Peyer's patch (tissue), 4 donors: ENCODE results near the gene PSEN1. TPM values are rescaled to one million over a fixed set of nuclear protein-coding genes. Genes with fewer than 3 reads are reported as not detected.

Experiments
- DNase-seq, 3 donors: peaks; one replicate each; pipeline ENCODE4 v3.0.0-alpha.2; 2017 to 2019
- H3K27ac ChIP-seq, 4 donors: fragments of 200-600 bp; sonication (generic); one replicate each; pipeline ENCODE4 v1.5.1; 2016 to 2019
- H3K27me3 ChIP-seq, 2 donors: fragments of 200-600 bp; sonication (generic); one replicate each; pipeline ENCODE4 v1.5.1; 2019
- H3K36me3 ChIP-seq, 3 donors: fragments of 200-600 bp; sonication (generic); one replicate each; pipeline ENCODE4 v1.5.1; 2016 to 2019
- H3K4me1 ChIP-seq, 4 donors: fragments of 200-600 bp; sonication (generic); one replicate each; pipeline ENCODE4 v1.5.1; 2016 to 2019
- H3K4me3 ChIP-seq, 4 donors: fragments of 200-600 bp; sonication (generic); 1 replicate in 3 of 4; 2 replicates in 1 of 4; pipeline ENCODE4 v1.5.1; 2016 to 2019; ENCODE audit warnings: mild to moderate bottlenecking in 1 of 4
- H3K9me3 ChIP-seq, 4 donors: fragments of 200-600 bp; sonication (generic); one replicate each; pipeline ENCODE4 v1.5.1; 2016 to 2019; ENCODE audit warnings: mild to moderate bottlenecking in 1 of 4
- POLR2A ChIP-seq, 2 donors: fragments of 450-650 bp; IDR thresholded peaks; one replicate each; pipeline ENCODE4 v1.5.1; 2017; ENCODE audit warnings: antibody characterized with exemption in 2 of 2, mild to moderate bottlenecking in 2 of 2, moderate library complexity in 2 of 2
- total RNA-seq, 4 donors: library from RNA; depleted of rRNA; stranded (reverse); fragments of >200 nt; gene quantifications; one replicate each; pipeline ENCODE4 v1.1.0, GENCODE V29; 2016
- TF ChIP-seq, protein P1 (sequence below), 6 experiments: fragments of 450-650 bp in 4 of 6; fragments of 200-600 bp in 2 of 6; sonication (generic) in 1 of 6; IDR thresholded peaks; one replicate each; pipeline ENCODE4 v1.5.1; 2017 to 2019; ENCODE audit warnings: antibody characterized with exemption in 6 of 6, mild to moderate bottlenecking in 3 of 6, moderate library complexity in 1 of 6

The PSEN1 gene
- total RNA-seq, 4 donors from 2014 or later: 32.2 to 118 (median 100) TPM

DNA sequence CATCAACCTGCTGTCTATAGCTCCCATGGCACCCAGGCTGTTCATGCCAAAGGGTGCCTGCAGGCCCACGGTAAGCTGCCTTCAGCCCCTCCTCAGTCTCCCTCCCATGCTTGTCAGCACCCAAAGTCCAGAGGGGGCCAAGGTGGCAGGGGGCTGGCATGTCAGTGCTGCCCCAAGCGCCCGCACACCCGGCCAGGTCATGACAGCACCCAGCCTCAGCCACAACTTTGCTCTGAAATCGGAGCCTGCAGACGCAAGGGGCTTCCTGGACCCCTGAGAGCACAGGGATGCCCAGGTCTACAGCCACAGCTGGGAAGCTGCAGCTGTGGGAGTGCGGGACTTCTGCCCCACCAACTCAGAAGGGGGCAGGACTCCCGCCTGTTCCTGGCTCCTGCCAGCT, 72.5 kb downstream of the PSEN1 start:
- Histone ChIP-seq H3K9me3 (no peaks in the 10 kb centered on the region), H3K4me3 (no peak overlapping the region), H3K36me3 (peaks cover 0 to 91% (median 0%) of the 10 kb centered on the region in 3 donors), H3K27ac (no peak overlapping the region), H3K27me3 (no peaks in the 10 kb centered on the region), H3K4me1 (no peaks in the 10 kb centered on the region)
- TF ChIP-seq, protein P1, sequence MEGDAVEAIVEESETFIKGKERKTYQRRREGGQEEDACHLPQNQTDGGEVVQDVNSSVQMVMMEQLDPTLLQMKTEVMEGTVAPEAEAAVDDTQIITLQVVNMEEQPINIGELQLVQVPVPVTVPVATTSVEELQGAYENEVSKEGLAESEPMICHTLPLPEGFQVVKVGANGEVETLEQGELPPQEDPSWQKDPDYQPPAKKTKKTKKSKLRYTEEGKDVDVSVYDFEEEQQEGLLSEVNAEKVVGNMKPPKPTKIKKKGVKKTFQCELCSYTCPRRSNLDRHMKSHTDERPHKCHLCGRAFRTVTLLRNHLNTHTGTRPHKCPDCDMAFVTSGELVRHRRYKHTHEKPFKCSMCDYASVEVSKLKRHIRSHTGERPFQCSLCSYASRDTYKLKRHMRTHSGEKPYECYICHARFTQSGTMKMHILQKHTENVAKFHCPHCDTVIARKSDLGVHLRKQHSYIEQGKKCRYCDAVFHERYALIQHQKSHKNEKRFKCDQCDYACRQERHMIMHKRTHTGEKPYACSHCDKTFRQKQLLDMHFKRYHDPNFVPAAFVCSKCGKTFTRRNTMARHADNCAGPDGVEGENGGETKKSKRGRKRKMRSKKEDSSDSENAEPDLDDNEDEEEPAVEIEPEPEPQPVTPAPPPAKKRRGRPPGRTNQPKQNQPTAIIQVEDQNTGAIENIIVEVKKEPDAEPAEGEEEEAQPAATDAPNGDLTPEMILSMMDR (IDR thresholded peaks at IDR 0.05): no peak
- no peak for TF ChIP-seq POLR2A (IDR thresholded peaks at IDR 0.05)
- DNase-seq: no peak

DNA sequence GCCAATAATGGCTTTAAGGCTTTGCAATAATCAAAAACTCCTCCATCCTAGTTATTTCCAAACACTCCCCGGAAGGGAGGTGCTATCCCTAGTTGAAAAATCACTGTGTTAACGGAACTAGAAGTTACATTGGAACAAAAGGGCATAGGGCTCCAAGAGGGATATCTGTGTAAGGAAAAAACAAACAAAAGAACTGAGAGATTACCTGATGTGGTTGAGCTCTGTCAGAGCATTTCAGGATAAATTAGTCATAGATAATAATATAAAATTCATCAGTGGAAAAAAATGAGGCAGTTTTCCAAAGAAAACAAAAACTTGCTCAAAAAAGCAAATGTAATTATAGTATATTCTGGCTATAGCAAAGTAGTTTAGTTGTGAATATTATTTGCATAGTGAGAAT, 73.6 kb downstream of the PSEN1 start:
- TF ChIP-seq, protein P1 (IDR thresholded peaks at IDR 0.05): no peak
- no peak for TF ChIP-seq POLR2A (IDR thresholded peaks at IDR 0.05)
- H3K36me3 ChIP-seq: peaks cover 0 to 90% (median 0%) of the 10 kb centered on the region in 3 donors

DNA sequence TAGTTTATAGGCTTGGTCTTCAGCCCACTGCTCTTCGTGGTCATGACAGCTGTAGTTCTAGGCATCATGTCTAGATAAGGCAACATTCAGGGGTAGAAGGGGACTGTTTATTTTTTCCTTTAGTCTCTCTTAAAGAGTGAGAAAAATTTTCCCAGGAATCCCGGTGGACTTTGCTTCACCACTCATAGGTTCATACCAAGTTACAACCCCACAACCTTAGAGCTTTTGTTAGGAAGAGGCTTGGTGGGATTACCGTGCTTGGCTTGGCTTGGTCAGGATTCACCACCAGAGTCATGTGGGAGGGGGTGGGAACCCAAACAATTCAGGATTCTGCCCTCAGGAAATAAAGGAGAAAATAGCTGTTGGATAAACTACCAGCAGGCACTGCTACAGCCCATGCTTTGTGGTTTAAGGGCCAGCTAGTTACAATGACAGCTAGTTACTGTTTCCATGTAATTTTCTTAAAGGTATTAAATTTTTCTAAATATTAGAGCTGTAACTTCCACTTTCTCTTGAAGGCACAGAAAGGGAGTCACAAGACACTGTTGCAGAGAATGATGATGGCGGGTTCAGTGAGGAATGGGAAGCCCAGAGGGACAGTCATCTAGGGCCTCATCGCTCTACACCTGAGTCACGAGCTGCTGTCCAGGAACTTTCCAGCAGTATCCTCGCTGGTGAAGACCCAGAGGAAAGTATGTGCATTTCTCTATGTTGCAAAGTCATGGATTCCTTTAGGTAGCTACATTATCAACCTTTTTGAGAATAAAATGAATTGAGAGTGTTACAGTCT, 75.1 kb downstream of the PSEN1 start:
- H3K27me3 ChIP-seq: no peaks in the 10 kb centered on the region
- H3K4me3 ChIP-seq: no peak overlapping the region
- peaks cover 0 to 98% (median 0%) of the 10 kb centered on the region in 3 donors for H3K36me3 ChIP-seq
- no peaks in the 10 kb centered on the region for H3K4me1 ChIP-seq
- TF ChIP-seq, protein P1 (IDR thresholded peaks at IDR 0.05): no peak
- no peak for TF ChIP-seq POLR2A (IDR thresholded peaks at IDR 0.05)
- DNase-seq: no peak
- no peak overlapping the region for H3K27ac ChIP-seq
- H3K9me3 ChIP-seq: no peaks in the 10 kb centered on the region

More for the DNA sequence above, 73.6 kb downstream of the PSEN1 start:
- no peak for DNase-seq
- no peaks in the 10 kb centered on the region for H3K4me1 ChIP-seq
- no peaks in the 10 kb centered on the region for H3K27me3 ChIP-seq
- H3K27ac ChIP-seq: no peak overlapping the region
- no peak overlapping the region for H3K4me3 ChIP-seq
- no peaks in the 10 kb centered on the region for H3K9me3 ChIP-seq

DNA sequence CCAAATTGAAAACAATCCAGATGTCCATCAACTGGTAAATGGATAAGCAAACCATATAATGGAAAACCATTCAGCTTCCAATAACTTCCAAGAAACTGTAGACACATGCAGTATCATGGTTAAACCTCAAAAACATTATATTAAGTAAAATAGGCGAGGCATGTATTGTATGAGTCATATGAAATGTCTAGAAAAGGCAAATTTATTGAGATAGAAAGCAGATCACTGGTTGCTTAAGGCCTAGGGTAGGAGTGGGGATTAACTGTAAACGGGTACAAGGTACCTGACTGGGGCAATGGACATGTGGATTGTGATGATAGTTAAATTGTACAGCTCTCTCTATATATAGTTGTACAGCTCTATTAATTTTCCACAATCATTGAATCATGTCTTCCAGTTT, 79.7 kb downstream of the PSEN1 start:
- no peak overlapping the region for H3K27ac ChIP-seq
- no peaks in the 10 kb centered on the region for H3K27me3 ChIP-seq
- no peaks in the 10 kb centered on the region for H3K4me1 ChIP-seq
- H3K36me3 ChIP-seq: peaks cover 0 to 97% (median 0%) of the 10 kb centered on the region in 3 donors
- no peak for TF ChIP-seq POLR2A (IDR thresholded peaks at IDR 0.05)
- no peaks in the 10 kb centered on the region for H3K9me3 ChIP-seq
- no peak overlapping the region for H3K4me3 ChIP-seq
- no peak for DNase-seq

DNA sequence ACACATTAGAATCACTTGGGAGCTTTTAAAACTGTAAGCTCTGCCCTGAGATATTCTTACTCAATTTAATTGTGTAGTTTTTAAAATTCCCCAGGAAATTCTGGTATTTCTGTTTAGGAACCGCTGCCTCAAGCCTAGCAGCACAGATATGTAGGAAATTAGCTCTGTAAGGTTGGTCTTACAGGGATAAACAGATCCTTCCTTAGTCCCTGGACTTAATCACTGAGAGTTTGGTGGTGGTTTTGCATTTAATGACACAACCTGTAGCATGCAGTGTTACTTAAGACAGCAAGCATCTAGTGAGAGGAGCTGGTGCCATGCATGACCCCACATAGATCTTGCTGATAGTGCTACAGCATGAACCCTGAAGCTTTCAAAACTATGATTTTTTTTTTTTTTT, 81.1 kb downstream of the PSEN1 start:
- DNase-seq: no peak
- no peaks in the 10 kb centered on the region for H3K27me3 ChIP-seq
- H3K36me3 ChIP-seq: peaks cover 0 to 97% (median 0%) of the 10 kb centered on the region in 3 donors
- no peak overlapping the region for H3K27ac ChIP-seq
- no peaks in the 10 kb centered on the region for H3K9me3 ChIP-seq
- TF ChIP-seq POLR2A (IDR thresholded peaks at IDR 0.05): no peak
- TF ChIP-seq, protein P1 (IDR thresholded peaks at IDR 0.05): no peak
- H3K4me1 ChIP-seq: no peaks in the 10 kb centered on the region
- H3K4me3 ChIP-seq: no peak overlapping the region

DNA sequence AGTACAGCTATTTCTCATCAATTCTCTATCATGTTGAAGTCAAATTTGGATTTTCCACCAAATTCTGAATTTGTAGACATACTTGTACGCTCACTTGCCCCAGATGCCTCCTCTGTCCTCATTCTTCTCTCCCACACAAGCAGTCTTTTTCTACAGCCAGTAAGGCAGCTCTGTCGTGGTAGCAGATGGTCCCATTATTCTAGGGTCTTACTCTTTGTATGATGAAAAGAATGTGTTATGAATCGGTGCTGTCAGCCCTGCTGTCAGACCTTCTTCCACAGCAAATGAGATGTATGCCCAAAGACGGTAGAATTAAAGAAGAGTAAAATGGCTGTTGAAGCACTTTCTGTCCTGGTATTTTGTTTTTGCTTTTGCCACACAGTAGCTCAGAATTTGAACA, 83.8 kb downstream of the PSEN1 start:
- Histone ChIP-seq H3K27me3 (no peaks in the 10 kb centered on the region), H3K27ac (no peak overlapping the region), H3K9me3 (no peaks in the 10 kb centered on the region), H3K4me1 (no peaks in the 10 kb centered on the region), H3K36me3 (peaks cover 0 to 78% (median 0%) of the 10 kb centered on the region in 3 donors), H3K4me3 (no peak overlapping the region)
- no peak for DNase-seq
- no peak for TF ChIP-seq POLR2A (IDR thresholded peaks at IDR 0.05)
- TF ChIP-seq, protein P1 (IDR thresholded peaks at IDR 0.05): no peak
